ENCODE results near the gene KRTAP5-11. TPM values are rescaled to one million over a fixed set of nuclear protein-coding genes. Genes with fewer than 3 reads are reported as not detected.
"Not testable (repeated sequence)": the region's sequence is repeated elsewhere in the genome, so short reads cannot be mapped to it uniquely, and the experiment has no call there.

The KRTAP5-11 gene
- total and polyA plus RNA-seq, 2 experiments from 2014 or later: not detected

- Histone ChIP-seq H4K20me1 (ENCODE audit: insufficient read depth, poor library complexity, severe bottlenecking) (no peaks in the 10 kb centered on the region), H3K27me3 (no peaks in the 10 kb centered on the region), H3K9me3 (ENCODE audit: low read depth) (no peaks in the 10 kb centered on the region), H2AFZ (no peak overlapping the region), H3K9me2 (replicated peaks; ENCODE audit: insufficient read depth) (no peaks in the 10 kb centered on the region), H3K4me1 (ENCODE audit: insufficient read depth) (no peaks in the 10 kb centered on the region), H3K4me3 (no peak overlapping the region), H3K27ac (no peak overlapping the region), H3K36me3 (replicated peaks; ENCODE audit: insufficient read depth, low read depth) (no peaks in the 10 kb centered on the region), H3K79me2 (no peaks in the 10 kb centered on the region), H3K4me2 (no peak overlapping the region)
- DNase-seq (ENCODE audit: low spot score): no peak
- WGBS (ENCODE audit: low lambda C conversion rate, missing lambda C conversion rate): 83% methylated on average over 8 of the region's 8 CpGs
- no peak for TF ChIP-seq CTCF (IDR thresholded peaks at IDR 0.05; ENCODE audit: poor library complexity)
- TF ChIP-seq EZH2phosphoT487 (IDR thresholded peaks at IDR 0.05; ENCODE audit: low read depth, severe bottlenecking, unreplicated experiment): no peak
- no peak for TF ChIP-seq EZH2 (IDR thresholded peaks at IDR 0.05; ENCODE audit: borderline replicate concordance)
Measured at GRCh38 chr11:71568704-71569349, 13.8 kb downstream of the KRTAP5-11 start.

DNA sequence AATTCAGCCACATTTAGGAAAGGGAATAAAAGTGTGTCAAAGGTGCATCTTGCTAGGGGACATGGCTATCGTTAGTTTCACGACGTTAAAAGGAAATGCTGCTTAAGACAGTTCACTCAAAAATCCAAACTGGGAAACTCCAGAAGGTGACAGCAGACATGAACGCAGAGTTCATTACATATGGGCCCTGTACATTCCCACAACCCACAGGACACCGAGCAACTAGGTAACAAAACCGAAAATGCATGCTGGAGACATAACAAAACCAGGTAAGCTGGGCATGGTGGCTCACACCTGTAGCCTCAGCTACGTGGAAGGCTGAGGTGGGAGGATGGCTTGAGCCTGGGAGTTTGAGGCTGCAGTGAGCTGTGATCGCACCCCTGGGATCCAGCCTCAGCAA is 15.0 kb downstream of the KRTAP5-11 start:
- H3K4me2 ChIP-seq; DNase-seq (ENCODE audit: low spot score); H3K27me3 ChIP-seq; H2AFZ ChIP-seq; H3K4me3 ChIP-seq; H3K4me1 ChIP-seq (ENCODE audit: insufficient read depth); H3K36me3 ChIP-seq (replicated peaks; ENCODE audit: insufficient read depth, low read depth); H3K9me2 ChIP-seq (replicated peaks; ENCODE audit: insufficient read depth); H3K9me3 ChIP-seq (ENCODE audit: low read depth); H3K27ac ChIP-seq; H4K20me1 ChIP-seq (ENCODE audit: insufficient read depth, poor library complexity, severe bottlenecking); H3K79me2 ChIP-seq: not testable (repeated sequence)
- WGBS (ENCODE audit: low lambda C conversion rate, missing lambda C conversion rate): 70% methylated on average over 8 of the region's 8 CpGs

DNA sequence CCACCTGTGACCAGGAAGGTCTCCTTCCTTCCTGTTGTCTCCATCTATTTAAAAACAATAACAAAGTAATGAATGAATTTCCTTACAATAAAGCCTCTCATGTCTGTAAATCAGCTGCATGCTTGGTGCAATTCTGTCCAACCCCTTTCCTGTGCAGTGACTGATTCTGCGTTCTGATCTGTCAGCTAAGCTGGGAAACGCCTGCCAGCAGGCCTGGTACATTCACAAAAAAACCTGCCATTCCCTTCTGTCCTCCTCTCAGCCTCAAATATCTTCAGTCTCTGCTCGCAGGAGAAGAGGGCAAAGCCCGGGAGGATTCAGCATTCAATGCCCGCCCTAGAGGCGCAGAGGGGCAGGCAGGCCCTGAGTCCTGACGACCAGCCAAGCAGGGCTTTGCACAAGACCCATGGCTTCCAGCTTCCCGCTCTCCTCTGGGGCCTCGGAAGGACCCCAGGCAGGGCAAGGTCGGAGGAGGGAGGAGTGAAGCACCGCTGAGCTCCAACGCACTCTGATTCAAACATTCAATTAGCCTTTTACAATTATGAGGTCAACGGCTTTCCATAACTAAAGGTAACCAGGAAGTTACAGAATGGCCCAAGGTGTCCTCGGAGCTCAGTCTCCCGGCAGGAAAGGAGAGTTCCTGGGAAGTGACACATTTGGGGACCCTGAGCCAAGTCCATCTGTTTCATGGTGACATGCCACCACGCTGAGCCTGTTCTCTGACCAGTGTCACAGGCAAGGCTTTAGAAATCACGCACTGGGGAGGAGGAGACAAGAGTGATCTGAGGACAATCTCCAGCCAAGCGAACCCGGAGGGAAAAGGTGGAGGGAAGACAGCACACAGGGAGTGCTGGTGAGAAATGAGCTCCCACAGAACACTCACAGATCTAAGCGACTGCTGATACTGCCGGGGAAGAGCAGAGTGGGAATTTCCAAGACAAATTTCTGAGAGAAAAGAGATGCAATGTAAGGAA is 15.8 kb downstream of the KRTAP5-11 start:
- H3K4me1 ChIP-seq (ENCODE audit: insufficient read depth); H3K79me2 ChIP-seq; H2AFZ ChIP-seq; H3K36me3 ChIP-seq (replicated peaks; ENCODE audit: insufficient read depth, low read depth); H3K4me2 ChIP-seq; H3K4me3 ChIP-seq; H3K27ac ChIP-seq; H3K27me3 ChIP-seq; H3K9me2 ChIP-seq (replicated peaks; ENCODE audit: insufficient read depth); H3K9me3 ChIP-seq (ENCODE audit: low read depth); DNase-seq (ENCODE audit: low spot score); H4K20me1 ChIP-seq (ENCODE audit: insufficient read depth, poor library complexity, severe bottlenecking): not testable (repeated sequence)
- 68% methylated on average over 20 of the region's 21 CpGs for WGBS (ENCODE audit: low lambda C conversion rate, missing lambda C conversion rate)

DNA sequence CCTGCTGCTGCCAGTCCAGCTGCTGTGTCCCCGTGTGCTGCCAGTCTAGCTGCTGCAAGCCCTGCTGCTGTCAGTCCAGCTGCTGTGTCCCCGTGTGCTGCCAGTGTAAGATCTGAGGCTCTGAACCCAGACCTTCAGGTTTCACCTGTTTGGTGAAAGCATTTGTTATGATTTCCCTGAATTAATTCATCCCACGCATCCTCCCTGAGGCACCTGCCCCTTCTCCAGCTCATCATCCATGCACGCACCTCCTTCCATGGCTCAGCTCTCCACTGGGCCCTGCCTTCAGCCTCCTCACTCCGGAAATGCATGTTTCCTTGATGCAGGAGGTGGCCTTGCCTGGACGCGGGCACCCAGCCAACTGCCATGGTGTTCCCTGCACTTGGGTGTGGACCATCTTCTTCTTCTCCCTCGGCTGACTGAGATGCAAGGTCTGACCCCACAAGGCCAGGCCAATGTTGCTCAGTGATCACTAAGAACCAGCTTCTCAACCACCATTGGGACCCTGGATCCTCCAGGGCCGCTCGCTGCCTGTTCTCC is 16.5 kb downstream of the KRTAP5-11 start:
- TF ChIP-seq CTCF (IDR thresholded peaks at IDR 0.05; ENCODE audit: poor library complexity): no peak
- no peak for TF ChIP-seq EZH2phosphoT487 (IDR thresholded peaks at IDR 0.05; ENCODE audit: low read depth, severe bottlenecking, unreplicated experiment)
- no peak for TF ChIP-seq EZH2 (IDR thresholded peaks at IDR 0.05; ENCODE audit: borderline replicate concordance)
- Histone ChIP-seq H3K9me2 (replicated peaks; ENCODE audit: insufficient read depth) (no peaks in the 10 kb centered on the region), H3K27me3 (no peaks in the 10 kb centered on the region), H3K27ac (no peak overlapping the region), H3K4me1 (ENCODE audit: insufficient read depth) (no peaks in the 10 kb centered on the region), H3K79me2 (no peaks in the 10 kb centered on the region), H3K9me3 (ENCODE audit: low read depth) (no peaks in the 10 kb centered on the region), H4K20me1 (ENCODE audit: insufficient read depth, poor library complexity, severe bottlenecking) (no peaks in the 10 kb centered on the region), H3K36me3 (replicated peaks; ENCODE audit: insufficient read depth, low read depth) (no peaks in the 10 kb centered on the region), H3K4me3 (no peak overlapping the region), H3K4me2 (no peak overlapping the region), H2AFZ (no peak overlapping the region)
- no peak for DNase-seq (ENCODE audit: low spot score)
- 97% methylated on average over 10 of the region's 10 CpGs for WGBS (ENCODE audit: low lambda C conversion rate, missing lambda C conversion rate)

Data from hepatocyte (in vitro differentiated cells).